HepG2 (cell line): ENCODE results near the gene DLG4. TPM values are rescaled to one million over a fixed set of nuclear protein-coding genes. Genes with fewer than 3 reads are reported as not detected.

Experiments
- FOXP1 ChIP-seq, 2 experiments: fragments of 450-650 bp in 1 of 2; IDR thresholded peaks; 2 replicates each; pipeline ENCODE4 v1.6.1; 2017 to 2018; ENCODE audit warnings: antibody characterized with exemption in 1 of 2
- JUND ChIP-seq: sonication (generic); formaldehyde crosslinking; IDR thresholded peaks from 2 replicates; pipeline ENCODE4 v1.8.0; 2022; ENCODE audit warnings: mild to moderate bottlenecking, missing genetic modification reagents
- MTA1 ChIP-seq: sonication (generic); formaldehyde crosslinking; IDR thresholded peaks from 2 replicates; pipeline ENCODE4 v1.4.0; 2020; ENCODE audit warnings: missing genetic modification reagents, mild to moderate bottlenecking, borderline replicate concordance
- MYC ChIP-seq: sonication (generic); formaldehyde crosslinking; IDR thresholded peaks from 2 replicates; pipeline ENCODE4 v1.9.0; 2021; ENCODE audit warnings: missing genetic modification reagents, borderline replicate concordance
- SRSF1 ChIP-seq: fragments of 200-400 bp; formaldehyde crosslinking; optimal IDR thresholded peaks from 2 replicates; pipeline ENCODE3; 2017; ENCODE audit warnings: mild to moderate bottlenecking, low read depth, low read length, moderate library complexity
- TAF1 ChIP-seq: sonication (generic); formaldehyde crosslinking; IDR thresholded peaks from 2 replicates; pipeline ENCODE4 v1.4.0; 2020; ENCODE audit warnings: missing genetic modification reagents
- TBP ChIP-seq: sonication (generic); formaldehyde crosslinking; IDR thresholded peaks from 2 replicates; pipeline ENCODE4 v1.5.0; 2020; ENCODE audit warnings: missing genetic modification reagents
- XBP1 ChIP-seq: sonication (generic); formaldehyde crosslinking; IDR thresholded peaks from 2 replicates; pipeline ENCODE4 v1.5.0; 2020; ENCODE audit warnings: missing genetic modification reagents
- ZMYM2 ChIP-seq: sonication (generic); formaldehyde crosslinking; IDR thresholded peaks from 2 replicates; pipeline ENCODE4 v1.8.0; 2022; ENCODE audit warnings: mild to moderate bottlenecking, missing genetic modification reagents
- ZNF343 ChIP-seq: sonication (generic); formaldehyde crosslinking; IDR thresholded peaks from 2 replicates; pipeline ENCODE4 v1.4.0; 2020; ENCODE audit warnings: mild to moderate bottlenecking, missing genetic modification reagents
- ZNF564 ChIP-seq: sonication (generic); formaldehyde crosslinking; IDR thresholded peaks from 2 replicates; pipeline ENCODE4 v1.8.1; 2023; ENCODE audit warnings: mild to moderate bottlenecking, missing genetic modification reagents
- ZNF761 ChIP-seq: sonication (generic); formaldehyde crosslinking; conservative IDR thresholded peaks from 2 replicates; pipeline ENCODE4 v1.4.0; 2020; ENCODE audit warnings: mild to moderate bottlenecking, missing genetic modification reagents
- ZSCAN21 ChIP-seq: sonication (generic); formaldehyde crosslinking; IDR thresholded peaks from 2 replicates; pipeline ENCODE4 v1.8.0; 2022; ENCODE audit warnings: mild to moderate bottlenecking, missing genetic modification reagents, moderate library complexity, borderline replicate concordance
- polyA plus RNA-seq, 8 experiments: library from polyadenylated mRNA; depleted of rRNA in 3 of 8; stranded (reverse) in 7 of 8; unstranded in 1 of 8; fragments of >200 nt; fragmentation: Illumina TruSeq in 4 of 8; extraction: Trizol in 4 of 8; gene quantifications; 2 replicates each; pipeline versions ENCODE4 v1.2.1 to v1.2.3, GENCODE V29; 2011 to 2016; ENCODE audit warnings: low read depth in 4 of 8, missing spikeins in 1 of 8, mixed read lengths in 1 of 8; ENCODE audit not compliant: insufficient read depth in 1 of 8
- total RNA-seq, 5 experiments: library from RNA; depleted of rRNA; stranded (reverse); fragments of >200 nt; fragmentation: Illumina TruSeq; extraction: Trizol; gene quantifications; 2 replicates each; pipeline ENCODE4 v1.2.3, GENCODE V29; 2016; ENCODE audit warnings: low read depth in 1 of 5
- TF ChIP-seq, protein P1 (sequence below): sonication (generic); formaldehyde crosslinking; IDR thresholded peaks from 2 replicates; pipeline ENCODE4 v1.4.0; 2020; ENCODE audit warnings: mild to moderate bottlenecking, missing genetic modification reagents
- TF ChIP-seq, protein P2 (sequence below): sonication (generic); formaldehyde crosslinking; IDR thresholded peaks from 2 replicates; pipeline ENCODE4 v1.4.0; 2020; ENCODE audit warnings: missing genetic modification reagents
- TF ChIP-seq, protein P3 (sequence below): sonication (generic); formaldehyde crosslinking; IDR thresholded peaks from 2 replicates; pipeline ENCODE4 v1.5.0; 2020; ENCODE audit warnings: missing genetic modification reagents
- TF ChIP-seq, protein P4 (sequence below): sonication (generic); formaldehyde crosslinking; IDR thresholded peaks from 2 replicates; pipeline ENCODE4 v1.9.0; 2022; ENCODE audit warnings: missing genetic modification reagents, mild to moderate bottlenecking, borderline replicate concordance
- TF ChIP-seq, protein P5 (sequence below): IDR thresholded peaks from 2 replicates; pipeline ENCODE4 v1.6.1; 2016; ENCODE audit warnings: mild to moderate bottlenecking, missing biosample characterization, missing genetic modification reagents

DLG4 gene
- total and polyA plus RNA-seq, 2 of the 13 experiments (the other 11 are each of a cell fraction or from before 2014, with no cell fraction given), result 0.71 to 4.3 TPM

DNA sequence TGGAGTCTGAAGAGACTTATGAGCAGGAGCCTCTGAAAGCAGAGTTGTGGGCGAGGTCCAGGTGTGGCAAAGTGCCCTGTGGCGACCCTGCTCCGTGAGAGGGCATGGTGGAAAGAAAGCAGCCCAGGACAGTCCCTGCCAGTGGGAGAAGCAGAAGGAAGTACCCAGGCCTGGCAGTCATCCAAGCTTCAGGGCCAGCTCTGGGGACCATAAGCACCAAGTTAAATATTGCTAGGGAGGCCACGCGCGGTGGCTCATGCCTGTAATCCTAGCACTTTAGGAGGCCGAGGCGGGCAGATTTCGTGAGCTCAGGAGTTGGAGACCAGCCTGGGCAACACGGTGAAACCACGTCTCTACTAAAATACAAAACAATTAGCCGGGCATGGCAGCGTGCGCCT lies 35.5 kb downstream of the DLG4 start (continued):
- TF ChIP-seq ZNF564 (CRISPR knock-in tag), result peak; percentile 64; the same call in 1 of the 2 replicates
- no peak for TF ChIP-seq XBP1
- peak; percentile 70; the same call in 1 of the 2 replicates for TF ChIP-seq MTA1 (CRISPR knock-in tag)
- peak; percentile 55; the same call in 1 of the 2 replicates for TF ChIP-seq MYC
- TF ChIP-seq JUND (CRISPR knock-in tag), result no peak
- no peak for TF ChIP-seq FOXP1 (IDR thresholded peaks at IDR 0.05)
- no peak for TF ChIP-seq FOXP1 (CRISPR knock-in tag; IDR thresholded peaks at IDR 0.05)
- TF ChIP-seq SRSF1, result no peak
- TF ChIP-seq TBP, result no peak
- TF ChIP-seq ZSCAN21, result peak; percentile 20; the same call in 1 of the 2 replicates
- TF ChIP-seq, protein P1, sequence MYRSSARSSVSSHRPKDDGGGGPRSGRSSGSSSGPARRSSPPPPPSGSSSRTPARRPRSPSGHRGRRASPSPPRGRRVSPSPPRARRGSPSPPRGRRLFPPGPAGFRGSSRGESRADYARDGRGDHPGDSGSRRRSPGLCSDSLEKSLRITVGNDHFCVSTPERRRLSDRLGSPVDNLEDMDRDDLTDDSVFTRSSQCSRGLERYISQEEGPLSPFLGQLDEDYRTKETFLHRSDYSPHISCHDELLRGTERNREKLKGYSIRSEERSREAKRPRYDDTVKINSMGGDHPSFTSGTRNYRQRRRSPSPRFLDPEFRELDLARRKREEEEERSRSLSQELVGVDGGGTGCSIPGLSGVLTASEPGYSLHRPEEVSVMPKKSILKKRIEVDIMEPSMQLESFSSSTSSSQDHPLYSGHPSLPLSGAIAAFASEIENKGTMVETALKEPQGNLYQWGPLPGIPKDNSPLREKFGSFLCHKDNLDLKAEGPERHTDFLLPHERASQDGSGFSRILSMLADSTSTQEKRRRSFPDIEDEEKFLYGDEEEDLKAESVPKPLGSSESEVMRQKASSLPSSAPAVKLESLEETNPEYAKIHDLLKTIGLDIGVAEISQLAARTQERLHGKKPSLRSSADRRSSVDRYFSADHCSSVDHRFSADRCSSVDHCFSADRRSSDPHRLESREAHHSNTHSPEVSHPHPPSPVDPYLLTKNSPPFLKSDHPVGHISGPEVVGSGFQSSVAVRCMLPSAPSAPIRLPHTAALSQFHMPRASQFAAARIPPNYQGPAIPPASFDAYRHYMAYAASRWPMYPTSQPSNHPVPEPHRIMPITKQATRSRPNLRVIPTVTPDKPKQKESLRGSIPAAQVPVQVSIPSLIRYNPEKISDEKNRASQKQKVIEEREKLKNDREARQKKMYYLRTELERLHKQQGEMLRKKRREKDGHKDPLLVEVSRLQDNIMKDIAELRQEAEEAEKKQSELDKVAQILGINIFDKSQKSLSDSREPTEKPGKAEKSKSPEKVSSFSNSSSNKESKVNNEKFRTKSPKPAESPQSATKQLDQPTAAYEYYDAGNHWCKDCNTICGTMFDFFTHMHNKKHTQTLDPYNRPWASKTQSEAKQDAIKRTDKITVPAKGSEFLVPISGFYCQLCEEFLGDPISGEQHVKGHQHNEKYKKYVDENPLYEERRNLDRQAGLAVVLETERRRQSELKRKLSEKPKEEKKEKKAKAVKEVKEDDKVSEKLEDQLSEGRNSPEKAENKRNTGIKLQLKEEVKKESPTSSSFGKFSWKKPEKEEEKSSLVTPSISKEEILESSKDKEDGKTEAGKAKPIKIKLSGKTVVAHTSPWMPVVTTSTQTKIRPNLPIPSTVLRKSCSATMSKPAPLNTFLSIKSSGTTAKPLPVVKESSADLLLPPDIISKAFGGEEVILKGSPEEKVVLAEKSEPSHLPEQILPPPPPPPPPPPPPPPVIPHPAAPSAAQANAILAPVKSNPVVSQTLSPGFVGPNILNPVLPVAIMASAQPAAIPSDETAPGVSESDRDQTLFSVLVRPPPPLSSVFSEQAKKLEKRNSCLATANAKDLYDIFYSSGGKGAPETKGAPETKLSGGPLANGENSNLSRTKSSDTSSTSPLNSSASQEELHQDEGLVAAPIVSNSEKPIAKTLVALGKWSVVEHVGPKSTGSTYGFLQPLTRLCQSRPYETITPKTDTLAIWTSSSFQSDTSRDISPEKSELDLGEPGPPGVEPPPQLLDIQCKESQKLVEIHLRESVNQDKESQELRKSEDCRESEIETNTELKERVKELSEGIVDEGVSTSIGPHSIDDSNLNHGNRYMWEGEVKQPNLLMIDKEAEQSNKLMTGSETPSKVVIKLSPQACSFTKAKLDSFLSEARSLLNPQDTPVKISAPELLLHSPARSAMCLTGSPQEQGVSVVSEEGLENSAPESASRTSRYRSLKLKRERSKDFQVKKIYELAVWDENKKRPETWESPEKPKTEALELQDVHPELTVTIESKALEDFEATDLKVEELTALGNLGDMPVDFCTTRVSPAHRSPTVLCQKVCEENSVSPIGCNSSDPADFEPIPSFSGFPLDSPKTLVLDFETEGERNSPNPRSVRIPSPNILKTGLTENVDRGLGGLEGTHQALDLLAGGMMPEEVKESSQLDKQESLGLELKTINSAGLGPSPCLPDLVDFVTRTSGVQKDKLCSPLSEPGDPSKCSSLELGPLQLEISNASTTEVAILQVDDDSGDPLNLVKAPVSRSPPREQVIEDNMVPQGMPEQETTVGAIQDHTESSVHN (CRISPR knock-in tag), result no peak
- TF ChIP-seq, protein P2, sequence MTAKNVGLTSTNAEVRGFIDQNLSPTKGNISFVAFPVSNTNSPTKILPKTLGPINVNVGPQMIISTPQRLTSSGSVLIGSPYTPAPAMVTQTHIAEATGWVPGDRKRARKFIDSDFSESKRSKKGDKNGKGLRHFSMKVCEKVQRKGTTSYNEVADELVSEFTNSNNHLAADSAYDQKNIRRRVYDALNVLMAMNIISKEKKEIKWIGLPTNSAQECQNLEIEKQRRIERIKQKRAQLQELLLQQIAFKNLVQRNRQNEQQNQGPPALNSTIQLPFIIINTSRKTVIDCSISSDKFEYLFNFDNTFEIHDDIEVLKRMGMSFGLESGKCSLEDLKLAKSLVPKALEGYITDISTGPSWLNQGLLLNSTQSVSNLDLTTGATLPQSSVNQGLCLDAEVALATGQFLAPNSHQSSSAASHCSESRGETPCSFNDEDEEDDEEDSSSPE (CRISPR knock-in tag), result 0 out of 2 replicates have a peak, but pooled peaks have one; percentile 32
- TF ChIP-seq, protein P3, sequence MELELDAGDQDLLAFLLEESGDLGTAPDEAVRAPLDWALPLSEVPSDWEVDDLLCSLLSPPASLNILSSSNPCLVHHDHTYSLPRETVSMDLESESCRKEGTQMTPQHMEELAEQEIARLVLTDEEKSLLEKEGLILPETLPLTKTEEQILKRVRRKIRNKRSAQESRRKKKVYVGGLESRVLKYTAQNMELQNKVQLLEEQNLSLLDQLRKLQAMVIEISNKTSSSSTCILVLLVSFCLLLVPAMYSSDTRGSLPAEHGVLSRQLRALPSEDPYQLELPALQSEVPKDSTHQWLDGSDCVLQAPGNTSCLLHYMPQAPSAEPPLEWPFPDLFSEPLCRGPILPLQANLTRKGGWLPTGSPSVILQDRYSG (CRISPR knock-in tag), result no peak
- TF ChIP-seq TAF1 (CRISPR knock-in tag), result peak; percentile 16; the same call in 1 of the 2 replicates
- 0 out of 2 replicates have a peak, but pooled peaks have one; percentile 5 for TF ChIP-seq ZMYM2 (CRISPR knock-in tag)
- no peak for TF ChIP-seq ZNF343
- TF ChIP-seq, protein P4, sequence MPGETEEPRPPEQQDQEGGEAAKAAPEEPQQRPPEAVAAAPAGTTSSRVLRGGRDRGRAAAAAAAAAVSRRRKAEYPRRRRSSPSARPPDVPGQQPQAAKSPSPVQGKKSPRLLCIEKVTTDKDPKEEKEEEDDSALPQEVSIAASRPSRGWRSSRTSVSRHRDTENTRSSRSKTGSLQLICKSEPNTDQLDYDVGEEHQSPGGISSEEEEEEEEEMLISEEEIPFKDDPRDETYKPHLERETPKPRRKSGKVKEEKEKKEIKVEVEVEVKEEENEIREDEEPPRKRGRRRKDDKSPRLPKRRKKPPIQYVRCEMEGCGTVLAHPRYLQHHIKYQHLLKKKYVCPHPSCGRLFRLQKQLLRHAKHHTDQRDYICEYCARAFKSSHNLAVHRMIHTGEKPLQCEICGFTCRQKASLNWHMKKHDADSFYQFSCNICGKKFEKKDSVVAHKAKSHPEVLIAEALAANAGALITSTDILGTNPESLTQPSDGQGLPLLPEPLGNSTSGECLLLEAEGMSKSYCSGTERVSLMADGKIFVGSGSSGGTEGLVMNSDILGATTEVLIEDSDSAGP (CRISPR knock-in tag), result peak; percentile 59; the same call in 1 of the 2 replicates
- TF ChIP-seq ZNF761 (CRISPR knock-in tag), result 0 out of 2 replicates have a peak, but pooled peaks have one; percentile 32
- TF ChIP-seq, protein P5, sequence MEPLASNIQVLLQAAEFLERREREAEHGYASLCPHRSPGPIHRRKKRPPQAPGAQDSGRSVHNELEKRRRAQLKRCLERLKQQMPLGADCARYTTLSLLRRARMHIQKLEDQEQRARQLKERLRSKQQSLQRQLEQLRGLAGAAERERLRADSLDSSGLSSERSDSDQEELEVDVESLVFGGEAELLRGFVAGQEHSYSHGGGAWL (CRISPR knock-in tag), result peak; percentile 55; the same call in 1 of the 2 replicates
